ENCODE measurements around the gene SRRM3. TPM values are rescaled to one million over a fixed set of nuclear protein-coding genes. Genes with fewer than 3 reads are reported as not detected.
"Not testable (repeated sequence)": the region's sequence is repeated elsewhere in the genome, so short reads cannot be mapped to it uniquely, and the experiment has no call there.

Gene SRRM3
- total and polyA plus RNA-seq, 2 experiments from 2014 or later: 8.6 to 13.8 TPM

DNA sequence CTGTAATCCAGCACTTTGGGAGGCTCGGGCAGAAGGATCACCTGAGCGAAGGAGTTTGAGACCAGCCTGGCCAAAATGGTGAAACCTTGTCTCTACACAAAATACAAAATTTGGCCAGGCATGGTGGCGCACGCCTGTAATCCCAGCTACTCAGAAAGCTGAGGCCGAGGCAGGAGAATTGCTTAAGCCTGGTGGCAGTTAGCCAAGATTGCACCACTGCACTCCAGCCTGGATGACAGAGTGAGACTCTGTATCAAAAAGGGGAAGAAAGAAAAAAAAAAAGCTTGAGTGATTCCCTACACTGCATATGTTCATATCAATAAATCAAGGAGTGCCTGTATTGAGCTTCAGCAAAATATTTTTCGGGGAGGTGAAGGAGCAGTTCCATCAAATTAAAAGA, 45.8 kb upstream of the SRRM3 start (continued):
- TF ChIP-seq, protein P1, sequence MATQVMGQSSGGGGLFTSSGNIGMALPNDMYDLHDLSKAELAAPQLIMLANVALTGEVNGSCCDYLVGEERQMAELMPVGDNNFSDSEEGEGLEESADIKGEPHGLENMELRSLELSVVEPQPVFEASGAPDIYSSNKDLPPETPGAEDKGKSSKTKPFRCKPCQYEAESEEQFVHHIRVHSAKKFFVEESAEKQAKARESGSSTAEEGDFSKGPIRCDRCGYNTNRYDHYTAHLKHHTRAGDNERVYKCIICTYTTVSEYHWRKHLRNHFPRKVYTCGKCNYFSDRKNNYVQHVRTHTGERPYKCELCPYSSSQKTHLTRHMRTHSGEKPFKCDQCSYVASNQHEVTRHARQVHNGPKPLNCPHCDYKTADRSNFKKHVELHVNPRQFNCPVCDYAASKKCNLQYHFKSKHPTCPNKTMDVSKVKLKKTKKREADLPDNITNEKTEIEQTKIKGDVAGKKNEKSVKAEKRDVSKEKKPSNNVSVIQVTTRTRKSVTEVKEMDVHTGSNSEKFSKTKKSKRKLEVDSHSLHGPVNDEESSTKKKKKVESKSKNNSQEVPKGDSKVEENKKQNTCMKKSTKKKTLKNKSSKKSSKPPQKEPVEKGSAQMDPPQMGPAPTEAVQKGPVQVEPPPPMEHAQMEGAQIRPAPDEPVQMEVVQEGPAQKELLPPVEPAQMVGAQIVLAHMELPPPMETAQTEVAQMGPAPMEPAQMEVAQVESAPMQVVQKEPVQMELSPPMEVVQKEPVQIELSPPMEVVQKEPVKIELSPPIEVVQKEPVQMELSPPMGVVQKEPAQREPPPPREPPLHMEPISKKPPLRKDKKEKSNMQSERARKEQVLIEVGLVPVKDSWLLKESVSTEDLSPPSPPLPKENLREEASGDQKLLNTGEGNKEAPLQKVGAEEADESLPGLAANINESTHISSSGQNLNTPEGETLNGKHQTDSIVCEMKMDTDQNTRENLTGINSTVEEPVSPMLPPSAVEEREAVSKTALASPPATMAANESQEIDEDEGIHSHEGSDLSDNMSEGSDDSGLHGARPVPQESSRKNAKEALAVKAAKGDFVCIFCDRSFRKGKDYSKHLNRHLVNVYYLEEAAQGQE (IDR thresholded peaks at IDR 0.05; ENCODE audit: unreplicated experiment): no peak

GRCh38 chr7:76156992-76157685, 44.6 kb upstream of the SRRM3 start:
- H3K9me2 ChIP-seq (ENCODE audit: insufficient read depth); ATAC-seq; H3K9me3 Mint-ChIP-seq; H2AFZ ChIP-seq; H3K36me3 ChIP-seq (ENCODE audit: insufficient read depth); H3K4me3 Mint-ChIP-seq; H3K27me3 ChIP-seq (ENCODE audit: insufficient read depth); H3K36me3 Mint-ChIP-seq (ENCODE audit: low read depth); H3K4me3 ChIP-seq; H3K4me2 ChIP-seq; H3K27ac ChIP-seq (ENCODE audit: low read depth); DNase-seq (ENCODE audit: low spot score); H3F3A ChIP-seq (replicated peaks; ENCODE audit: low read depth); H4K20me1 ChIP-seq (replicated peaks; ENCODE audit: insufficient read depth); H3K79me2 ChIP-seq (replicated peaks; ENCODE audit: insufficient read depth); H3K4me1 ChIP-seq (ENCODE audit: insufficient read depth): not testable (repeated sequence)
- Mint-ChIP-seq H3K27me3 (ENCODE audit: insufficient read depth, low read depth, poor library complexity) (peaks cover 12% of the 10 kb centered on the region), H3K27ac (peak overlapping the region; percentile 9; the same call in 1 of the 2 replicates), H3K4me1 (peaks cover 11% of the 10 kb centered on the region; the same call in 2 of the 3 replicates)

GRCh38 chr7:76158416-76158815, 43.3 kb upstream of the SRRM3 start:
- H3K4me3 ChIP-seq; H3K79me2 ChIP-seq (replicated peaks; ENCODE audit: insufficient read depth); H3K27me3 ChIP-seq (ENCODE audit: insufficient read depth); H3K27ac Mint-ChIP-seq; ATAC-seq; H3K4me2 ChIP-seq; H3F3A ChIP-seq (replicated peaks; ENCODE audit: low read depth); H3K4me1 ChIP-seq (ENCODE audit: insufficient read depth); H3K27ac ChIP-seq (ENCODE audit: low read depth); H2AFZ ChIP-seq; H4K20me1 ChIP-seq (replicated peaks; ENCODE audit: insufficient read depth); H3K9me3 Mint-ChIP-seq; DNase-seq (ENCODE audit: low spot score); H3K36me3 Mint-ChIP-seq (ENCODE audit: low read depth); H3K36me3 ChIP-seq (ENCODE audit: insufficient read depth); H3K4me3 Mint-ChIP-seq; H3K9me2 ChIP-seq (ENCODE audit: insufficient read depth): not testable (repeated sequence)
- H3K4me1 Mint-ChIP-seq: peaks cover 17% of the 10 kb centered on the region
- H3K27me3 Mint-ChIP-seq (ENCODE audit: insufficient read depth, low read depth, poor library complexity): peaks cover 12% of the 10 kb centered on the region

- ATAC-seq; H3K9me2 ChIP-seq (ENCODE audit: insufficient read depth); H3K4me1 ChIP-seq (ENCODE audit: insufficient read depth); H3K9me3 Mint-ChIP-seq; H3K27me3 ChIP-seq (ENCODE audit: insufficient read depth); H2AFZ ChIP-seq; DNase-seq (ENCODE audit: low spot score); H3F3A ChIP-seq (replicated peaks; ENCODE audit: low read depth); H3K79me2 ChIP-seq (replicated peaks; ENCODE audit: insufficient read depth); H4K20me1 ChIP-seq (replicated peaks; ENCODE audit: insufficient read depth); H3K36me3 ChIP-seq (ENCODE audit: insufficient read depth); H3K36me3 Mint-ChIP-seq (ENCODE audit: low read depth): not testable (repeated sequence)
- Histone ChIP-seq H3K4me3 (peak overlapping the region; percentile 17), H3K4me2 (peak overlapping the region; percentile 61), H3K27ac (ENCODE audit: low read depth) (peak overlapping the region; percentile 94)
- H3K4me3 Mint-ChIP-seq: peak overlapping the region; percentile 46
- peak overlapping the region; percentile 99 for H3K27ac Mint-ChIP-seq
- H3K27me3 Mint-ChIP-seq (ENCODE audit: insufficient read depth, low read depth, poor library complexity): peaks cover 26% of the 10 kb centered on the region
- peaks cover 32% of the 10 kb centered on the region for H3K4me1 Mint-ChIP-seq
Measured at GRCh38 chr7:76162416-76163170, 39.1 kb upstream of the SRRM3 start.

Measured in GM23338 (cell line).